GM10266 (cell line): ENCODE data around the gene LOXHD1.

Source experiments
- DNase-seq: peaks from one replicate; pipeline ENCODE4 v3.0.0; 2012; ENCODE audit errors: extremely low spot score
- CTCF ChIP-seq: IDR thresholded peaks from 2 replicates; pipeline ENCODE4 v1.5.1; 2012; ENCODE audit warnings: mild to moderate bottlenecking, low read depth; ENCODE audit not compliant: control insufficient read depth, insufficient read depth; ENCODE audit errors: missing control alignments

The LOXHD1 gene

GRCh38 chr18:46481847-46482245, 175.2 kb downstream of the LOXHD1 start:
- DNase-seq, result no peak

GRCh38 chr18:46481048-46481846, 175.8 kb downstream of the LOXHD1 start:
- DNase-seq, result peak; percentile 47
- peak; percentile 50 for TF ChIP-seq CTCF

More at GRCh38 chr18:46481847-46482245, 175.2 kb downstream of the LOXHD1 start:
- TF ChIP-seq CTCF, result no peak

GRCh38 chr18:46480226-46480625, 176.8 kb downstream of the LOXHD1 start:
- DNase-seq, result no peak
- no peak for TF ChIP-seq CTCF

GRCh38 chr18:46478796-46479195, 178.2 kb downstream of the LOXHD1 start:
- no peak for DNase-seq
- no peak for TF ChIP-seq CTCF

GRCh38 chr18:46477425-46478011, 179.5 kb downstream of the LOXHD1 start:
- DNase-seq, result no peak
- TF ChIP-seq CTCF, result no peak

GRCh38 chr18:46475390-46475752, 181.6 kb downstream of the LOXHD1 start:
- no peak for TF ChIP-seq CTCF
- DNase-seq, result no peak
